Measurements from ENCODE around the gene CEP20. TPM values are rescaled to one million over a fixed set of nuclear protein-coding genes. Genes with fewer than 3 reads are reported as not detected.
A peak's percentile ranks its signal among the peaks of the same experiment; 100 is the strongest.

The CEP20 gene
- total and polyA plus RNA-seq, 2 of the 8 experiments (the other 6 are each of a cell fraction or from before 2014, with no cell fraction given), result 16.2 to 49.0 TPM

DNA sequence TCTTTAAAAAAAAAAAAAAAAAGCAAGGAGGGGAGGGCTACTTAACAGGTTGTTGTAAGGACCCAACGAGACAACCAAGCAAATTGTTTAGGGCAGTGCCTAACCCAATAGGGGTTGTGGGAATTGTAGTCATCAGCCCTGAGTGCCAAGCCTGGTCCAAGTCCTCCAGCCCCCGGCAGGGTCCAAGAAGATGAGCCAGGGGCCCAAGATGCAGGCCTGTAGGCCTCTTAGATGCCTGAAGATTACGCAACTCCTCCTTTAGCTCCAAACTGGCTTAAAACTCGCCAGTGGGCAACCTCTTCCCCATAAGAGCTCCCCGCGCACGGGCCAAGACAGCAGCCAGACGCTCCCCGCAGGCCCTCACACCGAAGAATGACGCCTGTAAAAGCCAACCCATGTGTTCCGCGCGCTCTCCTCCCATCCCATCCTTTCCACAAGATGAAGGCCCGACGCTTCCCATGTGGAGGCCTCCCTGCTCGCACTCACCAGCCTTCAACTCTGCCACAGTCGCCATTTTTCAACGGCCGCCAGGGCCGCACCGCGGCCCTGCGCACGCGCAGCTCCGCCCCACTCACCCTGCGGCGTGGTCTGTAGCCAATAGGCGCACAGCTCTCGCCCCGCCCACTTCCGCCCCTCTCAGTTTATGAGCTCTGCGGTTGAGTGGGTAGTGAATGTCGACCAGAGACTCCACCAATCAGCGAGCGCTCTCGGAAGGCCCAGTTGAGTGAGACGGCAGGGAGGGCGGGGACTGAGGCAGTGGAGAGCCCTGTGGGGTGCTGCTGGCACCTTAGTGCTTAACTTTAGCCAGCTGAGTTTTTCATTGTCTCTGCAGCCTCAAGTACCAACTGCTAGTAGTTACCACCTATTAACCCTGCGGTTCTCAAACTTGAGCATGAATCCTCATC lies at the start of gene CEP20 (continued):
- TF ChIP-seq, protein P1, sequence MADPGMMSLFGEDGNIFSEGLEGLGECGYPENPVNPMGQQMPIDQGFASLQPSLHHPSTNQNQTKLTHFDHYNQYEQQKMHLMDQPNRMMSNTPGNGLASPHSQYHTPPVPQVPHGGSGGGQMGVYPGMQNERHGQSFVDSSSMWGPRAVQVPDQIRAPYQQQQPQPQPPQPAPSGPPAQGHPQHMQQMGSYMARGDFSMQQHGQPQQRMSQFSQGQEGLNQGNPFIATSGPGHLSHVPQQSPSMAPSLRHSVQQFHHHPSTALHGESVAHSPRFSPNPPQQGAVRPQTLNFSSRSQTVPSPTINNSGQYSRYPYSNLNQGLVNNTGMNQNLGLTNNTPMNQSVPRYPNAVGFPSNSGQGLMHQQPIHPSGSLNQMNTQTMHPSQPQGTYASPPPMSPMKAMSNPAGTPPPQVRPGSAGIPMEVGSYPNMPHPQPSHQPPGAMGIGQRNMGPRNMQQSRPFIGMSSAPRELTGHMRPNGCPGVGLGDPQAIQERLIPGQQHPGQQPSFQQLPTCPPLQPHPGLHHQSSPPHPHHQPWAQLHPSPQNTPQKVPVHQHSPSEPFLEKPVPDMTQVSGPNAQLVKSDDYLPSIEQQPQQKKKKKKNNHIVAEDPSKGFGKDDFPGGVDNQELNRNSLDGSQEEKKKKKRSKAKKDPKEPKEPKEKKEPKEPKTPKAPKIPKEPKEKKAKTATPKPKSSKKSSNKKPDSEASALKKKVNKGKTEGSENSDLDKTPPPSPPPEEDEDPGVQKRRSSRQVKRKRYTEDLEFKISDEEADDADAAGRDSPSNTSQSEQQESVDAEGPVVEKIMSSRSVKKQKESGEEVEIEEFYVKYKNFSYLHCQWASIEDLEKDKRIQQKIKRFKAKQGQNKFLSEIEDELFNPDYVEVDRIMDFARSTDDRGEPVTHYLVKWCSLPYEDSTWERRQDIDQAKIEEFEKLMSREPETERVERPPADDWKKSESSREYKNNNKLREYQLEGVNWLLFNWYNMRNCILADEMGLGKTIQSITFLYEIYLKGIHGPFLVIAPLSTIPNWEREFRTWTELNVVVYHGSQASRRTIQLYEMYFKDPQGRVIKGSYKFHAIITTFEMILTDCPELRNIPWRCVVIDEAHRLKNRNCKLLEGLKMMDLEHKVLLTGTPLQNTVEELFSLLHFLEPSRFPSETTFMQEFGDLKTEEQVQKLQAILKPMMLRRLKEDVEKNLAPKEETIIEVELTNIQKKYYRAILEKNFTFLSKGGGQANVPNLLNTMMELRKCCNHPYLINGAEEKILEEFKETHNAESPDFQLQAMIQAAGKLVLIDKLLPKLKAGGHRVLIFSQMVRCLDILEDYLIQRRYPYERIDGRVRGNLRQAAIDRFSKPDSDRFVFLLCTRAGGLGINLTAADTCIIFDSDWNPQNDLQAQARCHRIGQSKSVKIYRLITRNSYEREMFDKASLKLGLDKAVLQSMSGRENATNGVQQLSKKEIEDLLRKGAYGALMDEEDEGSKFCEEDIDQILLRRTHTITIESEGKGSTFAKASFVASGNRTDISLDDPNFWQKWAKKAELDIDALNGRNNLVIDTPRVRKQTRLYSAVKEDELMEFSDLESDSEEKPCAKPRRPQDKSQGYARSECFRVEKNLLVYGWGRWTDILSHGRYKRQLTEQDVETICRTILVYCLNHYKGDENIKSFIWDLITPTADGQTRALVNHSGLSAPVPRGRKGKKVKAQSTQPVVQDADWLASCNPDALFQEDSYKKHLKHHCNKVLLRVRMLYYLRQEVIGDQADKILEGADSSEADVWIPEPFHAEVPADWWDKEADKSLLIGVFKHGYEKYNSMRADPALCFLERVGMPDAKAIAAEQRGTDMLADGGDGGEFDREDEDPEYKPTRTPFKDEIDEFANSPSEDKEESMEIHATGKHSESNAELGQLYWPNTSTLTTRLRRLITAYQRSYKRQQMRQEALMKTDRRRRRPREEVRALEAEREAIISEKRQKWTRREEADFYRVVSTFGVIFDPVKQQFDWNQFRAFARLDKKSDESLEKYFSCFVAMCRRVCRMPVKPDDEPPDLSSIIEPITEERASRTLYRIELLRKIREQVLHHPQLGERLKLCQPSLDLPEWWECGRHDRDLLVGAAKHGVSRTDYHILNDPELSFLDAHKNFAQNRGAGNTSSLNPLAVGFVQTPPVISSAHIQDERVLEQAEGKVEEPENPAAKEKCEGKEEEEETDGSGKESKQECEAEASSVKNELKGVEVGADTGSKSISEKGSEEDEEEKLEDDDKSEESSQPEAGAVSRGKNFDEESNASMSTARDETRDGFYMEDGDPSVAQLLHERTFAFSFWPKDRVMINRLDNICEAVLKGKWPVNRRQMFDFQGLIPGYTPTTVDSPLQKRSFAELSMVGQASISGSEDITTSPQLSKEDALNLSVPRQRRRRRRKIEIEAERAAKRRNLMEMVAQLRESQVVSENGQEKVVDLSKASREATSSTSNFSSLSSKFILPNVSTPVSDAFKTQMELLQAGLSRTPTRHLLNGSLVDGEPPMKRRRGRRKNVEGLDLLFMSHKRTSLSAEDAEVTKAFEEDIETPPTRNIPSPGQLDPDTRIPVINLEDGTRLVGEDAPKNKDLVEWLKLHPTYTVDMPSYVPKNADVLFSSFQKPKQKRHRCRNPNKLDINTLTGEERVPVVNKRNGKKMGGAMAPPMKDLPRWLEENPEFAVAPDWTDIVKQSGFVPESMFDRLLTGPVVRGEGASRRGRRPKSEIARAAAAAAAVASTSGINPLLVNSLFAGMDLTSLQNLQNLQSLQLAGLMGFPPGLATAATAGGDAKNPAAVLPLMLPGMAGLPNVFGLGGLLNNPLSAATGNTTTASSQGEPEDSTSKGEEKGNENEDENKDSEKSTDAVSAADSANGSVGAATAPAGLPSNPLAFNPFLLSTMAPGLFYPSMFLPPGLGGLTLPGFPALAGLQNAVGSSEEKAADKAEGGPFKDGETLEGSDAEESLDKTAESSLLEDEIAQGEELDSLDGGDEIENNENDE (IDR thresholded peaks at IDR 0.05; ENCODE audit: insufficient replicate concordance, low read length), result no peak
- TF ChIP-seq CHD1 (IDR thresholded peaks at IDR 0.05; ENCODE audit: low read depth, low read length) (no peak), SIN3A (conservative IDR thresholded peaks at IDR 0.05 in 1 of 2, IDR thresholded peaks at IDR 0.05 in 1 of 2; ENCODE audit: low read depth in 1 of 2, low read length in 2 of 2) (no peak; a peak in 2 of 4 replicates), GTF2F1 (IDR thresholded peaks at IDR 0.05; ENCODE audit: borderline replicate concordance, low read depth, low read length) (no peak), TBP (IDR thresholded peaks at IDR 0.05; ENCODE audit: low read depth, low read length) (peak; percentile 77), CBX5 (IDR thresholded peaks at IDR 0.05; ENCODE audit: low read depth, low read length) (no peak), RBBP5 (IDR thresholded peaks at IDR 0.05; ENCODE audit: borderline replicate concordance, low read depth, low read length) (no peak), E2F6 (IDR thresholded peaks at IDR 0.05) (no peak), POLR2AphosphoS5 (IDR thresholded peaks at IDR 0.05; ENCODE audit: low read depth, low read length) (peak; percentile 70)
